HG02870 (cell line): ENCODE data around the gene MEDAG.

ENCODE experiments used
- ATAC-seq: cut with Tn5 transposase; IDR thresholded peaks from one replicate; pipeline ENCODE4 v1.9.1; 2021; ENCODE audit warnings: mild to moderate bottlenecking, moderate library complexity; ENCODE audit not compliant: unreplicated experiment

MEDAG gene

DNA sequence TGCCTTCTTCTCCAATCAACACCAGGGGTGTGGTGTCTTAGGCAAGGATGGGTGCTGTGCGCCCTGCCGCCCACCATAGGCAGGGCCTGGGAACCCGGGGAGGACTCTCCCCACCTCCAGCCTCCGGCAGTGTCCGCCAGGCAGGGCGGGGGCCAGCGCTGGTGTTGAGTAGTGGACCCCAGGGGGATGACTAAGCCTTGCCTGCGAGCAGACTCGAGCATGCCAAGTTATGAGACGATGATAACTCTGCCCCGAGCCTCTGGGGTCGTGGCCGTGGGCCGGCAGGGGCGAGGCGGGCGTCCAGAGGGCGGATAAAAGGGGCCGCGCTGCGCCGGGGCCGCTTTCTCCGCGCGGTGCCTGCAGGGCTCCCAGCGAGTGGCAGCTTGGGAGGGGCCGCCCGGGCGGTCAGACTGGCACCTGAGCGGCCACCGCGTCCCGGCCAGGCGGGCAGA is at the start of gene MEDAG:
MEDAG (plus strand) TSS at position 340 of the 452 bp plus-strand sequence. CDS start 245 bp downstream, outside the sequence.
- ATAC-seq = no peak

DNA sequence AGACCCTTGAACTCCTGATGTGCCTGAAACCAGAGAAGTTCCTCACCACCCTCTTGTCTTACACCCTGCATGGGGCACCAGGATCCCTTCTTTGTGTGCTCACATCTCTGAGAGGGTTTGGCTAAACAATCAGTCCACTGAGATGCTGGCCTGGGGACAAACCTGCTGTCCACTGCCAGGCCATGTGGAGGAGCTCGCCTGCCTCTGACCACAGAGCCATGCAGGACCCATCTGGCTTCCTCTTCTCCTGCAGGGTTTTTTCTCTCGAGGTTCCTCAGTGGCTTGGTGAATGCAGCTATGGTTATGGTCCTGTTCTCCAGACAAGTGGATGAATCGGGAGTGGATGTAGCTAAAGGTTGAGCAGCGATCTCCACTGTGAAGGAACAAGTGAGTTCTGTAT is 49.1 kb upstream of the MEDAG start:
- no peak for ATAC-seq

DNA sequence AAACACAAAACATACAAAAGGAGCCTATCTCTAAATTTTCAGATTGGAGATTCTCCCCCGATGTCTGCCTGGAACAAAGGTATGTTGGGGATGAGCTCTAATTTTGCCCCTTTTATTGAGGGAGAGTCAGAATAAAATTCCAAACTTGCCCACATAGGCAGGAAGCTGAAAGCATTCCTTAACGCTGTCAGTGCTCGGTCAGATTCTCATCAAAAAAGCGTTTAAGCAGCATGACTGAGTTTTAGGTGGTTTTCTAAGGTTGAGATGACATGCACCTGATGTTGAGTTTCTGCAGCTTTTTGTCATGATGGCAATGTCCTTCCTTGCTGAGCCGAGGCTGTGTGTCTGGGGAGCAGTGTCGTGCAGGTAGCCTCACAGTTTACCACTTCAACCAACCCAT is 48.4 kb upstream of the MEDAG start:
- ATAC-seq = no peak

DNA sequence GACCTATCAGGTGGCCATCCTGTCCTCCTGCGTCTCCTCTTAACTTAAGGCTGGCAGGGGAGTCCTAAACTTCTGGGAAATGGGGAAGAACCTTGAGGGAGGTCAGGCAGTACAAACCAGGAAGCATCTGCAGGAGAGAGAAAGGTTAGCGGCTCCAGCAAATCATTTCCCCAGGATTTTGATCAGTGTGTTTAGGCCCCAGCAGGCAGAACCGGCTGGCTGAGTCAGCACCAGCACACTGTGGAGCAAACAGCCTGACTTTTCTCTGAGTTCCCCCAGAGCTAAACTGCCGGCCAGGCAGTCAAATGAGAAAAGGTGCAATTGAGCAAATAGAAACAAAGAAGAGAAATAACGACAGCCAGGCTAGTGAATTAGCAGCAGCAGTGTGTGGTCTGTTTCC is 46.7 kb upstream of the MEDAG start:
- ATAC-seq = no peak

DNA sequence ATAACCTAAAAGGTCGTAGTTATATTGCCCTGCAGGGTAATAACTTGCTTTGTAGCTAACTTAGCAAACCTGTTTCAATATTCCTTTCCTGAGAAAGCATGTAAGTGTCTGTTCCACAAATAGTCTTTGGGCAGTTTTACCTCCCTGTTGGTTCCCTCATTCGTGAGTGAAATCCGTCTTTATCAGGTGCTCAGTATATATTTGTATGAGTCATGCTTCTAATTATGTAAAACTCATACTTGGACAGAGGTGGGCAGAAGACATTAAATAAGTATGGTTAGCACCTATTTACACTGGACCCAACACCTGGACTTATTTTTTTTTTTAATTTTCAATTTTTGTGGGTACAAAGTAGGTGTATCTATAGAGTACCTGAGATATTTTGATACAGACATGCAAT is 44.9 kb upstream of the MEDAG start:
- no peak for ATAC-seq

DNA sequence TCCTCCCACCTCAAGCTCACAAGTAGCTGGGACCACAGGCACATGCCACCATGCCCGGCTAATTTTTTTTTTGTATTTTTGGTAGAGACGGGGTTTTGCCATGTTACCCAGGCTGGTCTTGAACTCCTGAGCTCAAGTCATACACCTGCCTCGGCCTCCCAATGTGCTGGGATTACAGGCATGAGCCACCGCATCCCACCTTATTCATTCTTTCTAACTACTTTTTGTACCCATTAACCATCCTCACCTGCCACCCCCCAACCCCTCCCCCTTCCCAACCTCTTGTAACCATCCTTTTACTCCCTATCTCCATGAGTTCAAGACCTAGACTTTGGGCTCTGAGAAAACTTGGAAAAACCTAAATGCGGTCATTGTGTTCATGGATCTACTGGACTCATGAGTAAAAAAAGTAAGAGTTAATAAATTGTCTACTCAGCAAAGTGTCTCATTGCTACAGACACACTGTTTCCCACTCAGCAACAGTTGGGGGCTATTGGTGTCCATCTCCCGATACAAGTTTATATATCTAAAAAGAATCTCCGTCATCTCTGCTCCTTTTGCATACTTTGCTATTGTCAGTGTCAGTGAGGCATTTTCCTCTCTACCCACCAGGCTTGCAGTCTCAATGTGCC is 44.1 kb upstream of the MEDAG start:
- no peak for ATAC-seq

DNA sequence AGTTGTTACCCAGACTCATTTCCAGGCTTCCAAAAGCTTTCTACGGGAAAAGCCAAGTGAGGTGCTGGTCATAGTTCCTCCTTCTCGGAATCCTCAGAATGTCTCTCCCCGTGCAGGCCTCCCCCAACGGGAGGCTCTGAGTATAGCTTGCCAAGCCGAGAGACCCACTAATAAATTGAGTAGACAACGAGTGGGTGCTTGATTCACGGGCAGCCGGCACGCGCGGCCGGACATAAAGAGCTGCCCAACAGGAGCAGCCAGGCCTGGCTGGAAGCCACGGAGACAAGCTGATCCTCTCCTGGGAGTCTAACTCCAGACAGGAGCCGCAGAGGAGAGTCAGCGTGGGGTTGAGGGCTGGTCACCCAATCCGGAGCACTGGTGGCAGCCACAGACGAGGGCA is 43.4 kb upstream of the MEDAG start:
- no peak for ATAC-seq

DNA sequence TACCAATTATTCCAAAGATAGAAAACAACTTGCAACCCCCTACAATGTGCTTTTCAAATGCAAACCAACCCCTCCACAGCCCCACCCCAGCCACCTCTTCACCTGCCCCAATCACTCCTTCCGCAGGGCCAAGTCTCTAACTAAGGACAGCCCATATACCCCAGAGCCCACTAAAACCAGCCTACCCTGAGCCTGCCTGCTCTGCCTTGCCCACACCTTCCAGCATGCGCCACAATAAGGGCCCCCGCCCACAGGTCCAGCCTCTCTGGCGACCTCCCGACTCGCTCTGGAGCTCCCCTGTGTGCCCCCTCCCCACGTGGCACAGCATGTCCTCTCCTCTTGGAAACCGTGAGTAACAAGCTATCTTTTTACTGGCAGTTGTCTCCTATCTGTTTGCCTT is 42.8 kb upstream of the MEDAG start:
- no peak for ATAC-seq

DNA sequence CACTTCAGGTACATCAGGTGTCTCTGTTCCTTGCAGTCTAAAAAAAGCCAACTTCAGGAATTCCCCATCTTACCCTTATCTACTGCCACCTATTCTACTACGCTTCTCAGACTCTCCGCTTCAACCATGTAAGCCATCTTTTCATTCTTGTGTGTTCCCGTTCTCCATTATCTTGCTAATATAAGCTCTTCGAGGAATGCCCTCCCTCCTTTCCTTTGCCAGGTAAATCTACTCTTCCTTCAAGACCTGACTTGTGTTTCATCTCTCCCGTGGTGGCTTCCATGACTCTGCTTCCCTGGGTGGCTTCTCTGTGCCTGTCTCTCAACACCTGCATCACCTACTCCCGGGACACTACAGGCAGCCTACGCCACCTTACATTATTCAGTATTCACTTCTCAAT is 42.3 kb upstream of the MEDAG start:
- ATAC-seq = no peak

DNA sequence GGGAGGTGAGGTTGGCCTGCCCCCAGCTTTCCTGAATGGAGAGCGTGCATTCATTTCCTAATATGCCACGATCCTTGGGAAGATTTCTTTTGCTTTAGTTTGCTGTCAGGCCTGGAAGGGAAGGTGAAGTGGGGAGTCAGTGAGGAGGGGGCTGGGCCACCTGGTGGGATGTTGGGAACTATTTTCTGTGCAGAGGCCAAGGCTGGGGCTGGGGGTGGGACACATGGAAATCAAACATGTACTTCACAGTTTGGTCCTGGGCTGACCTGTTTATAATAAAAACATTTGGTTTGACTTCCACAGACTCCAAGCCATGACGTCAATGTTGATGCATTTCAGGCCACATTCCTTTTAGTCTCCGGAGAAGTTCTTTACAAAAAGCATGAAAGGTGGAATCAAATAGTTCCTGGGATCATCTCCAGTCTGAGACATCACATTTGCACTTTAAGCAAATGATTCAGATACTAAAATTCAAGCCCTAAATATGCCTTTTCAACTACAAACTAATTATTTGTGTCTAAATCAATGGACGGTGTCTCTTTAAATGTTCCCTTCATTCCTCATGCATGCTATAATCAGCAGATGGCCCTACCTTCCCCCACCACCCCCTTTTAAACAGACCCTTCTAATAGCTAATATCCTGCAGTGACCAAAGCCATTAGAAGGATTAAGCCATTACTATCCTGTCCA is 41.5 kb upstream of the MEDAG start:
- no peak for ATAC-seq

DNA sequence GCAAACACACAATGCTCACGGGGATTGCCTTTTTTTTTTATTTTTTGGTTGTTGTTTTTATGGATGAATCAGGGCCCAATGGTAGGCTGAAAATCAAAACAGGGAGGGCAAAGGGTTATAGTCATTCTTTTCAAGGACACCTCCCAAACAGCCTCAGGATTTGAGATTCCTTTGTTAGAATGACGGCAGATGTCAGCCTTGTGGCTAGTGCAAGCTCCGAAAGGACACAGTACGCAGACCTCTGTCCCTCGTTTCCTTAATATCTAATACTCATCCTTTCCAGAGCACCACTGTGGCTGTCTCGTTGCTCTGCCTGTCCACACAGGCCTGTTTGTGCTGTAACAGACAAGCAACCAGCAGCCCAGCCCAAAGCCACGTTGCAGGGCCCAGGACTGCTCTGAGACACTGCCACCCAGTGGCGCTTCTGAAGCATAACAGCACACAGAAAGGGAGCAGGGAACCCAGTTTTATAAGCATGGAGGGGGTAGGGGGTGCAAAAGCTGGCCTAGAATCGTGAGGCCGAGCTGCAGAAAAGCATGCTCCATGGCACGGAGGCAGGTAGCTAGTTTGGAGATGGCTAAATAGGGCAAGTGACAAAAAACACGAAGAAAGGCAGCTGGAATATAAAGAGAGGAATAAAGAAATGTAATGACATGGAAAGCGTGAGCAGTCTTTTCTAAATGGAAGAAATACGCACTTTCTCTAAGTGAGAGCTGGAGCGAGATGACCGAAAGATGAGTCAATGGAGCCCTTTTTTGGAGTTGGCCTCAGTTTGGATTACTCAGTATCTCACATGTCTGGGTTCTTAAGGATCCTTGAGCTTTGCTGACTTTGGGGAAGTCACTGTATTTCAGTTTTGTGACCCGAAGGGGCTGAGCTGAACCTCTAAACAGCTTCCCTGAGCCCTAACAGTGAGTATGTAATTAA is 40.7 kb upstream of the MEDAG start:
- ATAC-seq = peak; percentile 85

DNA sequence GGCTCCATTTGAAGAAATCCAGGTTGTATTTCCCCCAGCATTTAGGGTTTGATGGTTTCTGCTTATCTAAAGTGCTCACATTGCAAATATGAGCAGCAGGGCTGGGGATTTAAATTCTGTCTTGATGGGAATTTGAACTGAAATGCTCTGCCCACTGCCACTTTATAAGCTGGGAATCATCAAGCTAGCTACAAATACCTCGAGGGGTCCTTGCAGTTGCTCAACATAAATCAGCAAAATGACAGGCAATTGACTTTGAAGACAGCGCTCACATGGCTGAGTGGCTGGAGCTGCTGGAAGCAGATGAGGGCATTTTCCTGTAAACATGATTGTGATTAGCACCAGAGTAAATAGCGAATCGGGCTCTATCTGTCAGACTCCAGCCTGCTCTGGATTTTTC is 39.4 kb upstream of the MEDAG start:
- ATAC-seq = no peak

DNA sequence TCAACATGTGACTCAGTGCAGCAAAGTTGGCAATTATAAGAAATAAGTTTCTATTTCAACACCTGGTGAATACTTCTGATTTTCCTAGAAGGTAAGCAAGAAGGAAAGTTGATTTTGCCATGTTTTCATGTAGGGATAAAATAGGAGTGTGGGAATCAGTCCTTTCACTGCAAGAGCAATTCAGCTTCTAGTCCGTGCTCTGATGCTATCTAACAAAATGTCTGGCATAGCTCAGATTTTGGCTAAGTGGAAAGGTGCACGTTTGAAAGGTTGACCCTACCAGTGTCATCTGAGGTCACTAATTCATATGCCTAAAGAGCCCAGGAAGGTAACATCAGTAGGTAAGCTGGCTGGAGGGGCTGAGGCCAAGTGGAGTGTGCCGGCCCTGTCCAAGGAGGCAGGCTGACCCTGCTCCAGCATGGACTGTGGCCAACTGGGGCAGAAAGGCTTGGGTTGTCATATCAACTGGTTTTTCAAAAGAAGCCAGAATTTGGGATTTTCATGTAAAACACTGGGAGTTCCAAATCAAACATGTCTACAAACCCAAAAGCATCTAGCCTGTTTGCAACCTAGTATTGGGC is 38.9 kb upstream of the MEDAG start:
- no peak for ATAC-seq

DNA sequence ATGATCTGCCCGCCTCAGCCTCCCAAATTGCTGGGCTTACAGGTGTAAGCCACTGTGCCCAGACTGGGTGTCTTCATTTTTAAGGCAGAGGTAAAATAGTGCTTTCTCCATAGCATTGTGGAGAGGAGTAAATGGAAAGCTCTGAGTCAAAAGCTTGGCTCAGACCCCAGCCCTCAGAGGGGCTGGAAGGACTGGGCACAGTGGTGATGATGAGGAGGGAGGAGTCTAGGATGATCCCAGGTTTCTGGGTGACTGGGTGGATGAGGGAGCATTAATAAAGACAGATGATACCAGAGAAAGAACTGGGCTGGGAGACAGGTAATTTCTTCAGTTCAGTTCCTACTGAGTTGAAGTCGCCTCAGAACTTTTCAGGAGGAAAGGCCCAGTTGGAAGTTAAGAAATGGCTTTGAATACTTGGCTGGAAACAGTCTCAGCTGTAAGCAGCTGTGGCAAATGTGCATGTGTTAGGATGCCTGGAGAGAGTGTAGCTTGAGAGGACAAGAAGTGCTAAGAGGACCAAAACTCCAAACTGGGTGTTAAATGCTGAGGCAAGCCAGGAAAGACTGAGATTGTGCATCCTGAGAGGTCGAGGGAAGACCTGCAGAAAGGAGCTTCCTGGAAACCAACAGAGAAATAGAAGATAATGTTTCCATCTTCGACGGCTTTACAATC is 37.1 kb upstream of the MEDAG start:
- no peak for ATAC-seq

DNA sequence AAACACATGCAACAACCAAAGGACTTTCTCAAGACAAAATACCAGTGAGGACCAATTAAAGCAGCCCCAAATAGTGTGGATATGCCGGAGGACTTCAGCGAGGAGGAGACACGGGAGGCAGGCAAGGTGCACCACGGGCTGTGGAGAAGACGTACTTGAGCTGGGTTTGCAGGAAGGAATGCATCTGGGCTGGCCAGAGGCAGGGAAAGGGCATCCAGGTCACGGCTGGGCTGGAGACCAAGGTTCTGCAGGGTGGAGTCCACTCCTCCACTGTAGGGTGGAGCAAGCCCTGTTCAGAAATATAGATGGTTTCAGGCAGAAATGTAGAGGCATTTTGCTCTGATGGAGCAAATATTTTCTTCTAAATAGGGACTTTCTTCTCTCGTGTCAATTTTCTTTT is 36.6 kb upstream of the MEDAG start:
- no peak for ATAC-seq

DNA sequence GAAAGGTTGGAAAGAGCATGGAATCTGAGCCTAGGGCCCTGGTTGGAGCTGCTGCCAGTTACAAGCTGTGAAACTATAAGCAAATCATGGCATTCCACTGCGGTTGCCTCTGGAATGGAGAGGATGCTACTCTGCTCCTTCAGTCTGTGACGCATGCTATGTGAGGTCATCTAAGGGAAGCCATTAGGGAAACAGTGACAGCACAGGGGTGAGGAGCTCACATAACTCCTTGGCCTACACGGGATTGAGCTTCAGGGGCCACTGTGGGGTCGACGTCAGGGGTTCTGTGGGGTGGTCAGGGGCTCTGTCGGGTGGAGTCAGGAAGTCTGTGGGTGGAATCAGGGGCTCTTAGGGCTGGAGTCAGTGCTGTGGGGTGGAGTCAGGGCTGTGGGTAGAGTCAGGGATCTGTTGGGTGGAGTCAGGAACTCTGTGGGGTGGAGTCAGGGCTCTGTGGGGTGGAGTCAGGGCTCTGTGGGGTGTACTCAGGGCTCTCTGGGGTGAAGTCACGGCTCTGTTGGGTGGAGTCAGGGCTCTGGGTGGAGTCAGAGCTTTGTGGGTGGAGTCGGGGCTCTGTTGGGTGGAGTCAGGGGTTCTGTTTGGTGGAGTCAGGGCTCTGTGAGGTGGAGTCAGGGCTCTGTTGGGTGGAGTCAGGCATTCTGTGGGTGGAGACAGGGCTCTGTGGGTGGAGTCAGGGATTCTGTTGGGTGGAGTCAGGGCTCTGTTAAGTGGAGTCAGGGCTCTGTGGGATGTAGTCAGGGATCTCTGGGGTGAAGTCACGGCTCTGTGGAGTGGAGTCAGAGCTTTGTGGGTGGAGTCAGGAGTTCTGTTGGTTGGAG is 35.8 kb upstream of the MEDAG start:
- ATAC-seq = no peak

DNA sequence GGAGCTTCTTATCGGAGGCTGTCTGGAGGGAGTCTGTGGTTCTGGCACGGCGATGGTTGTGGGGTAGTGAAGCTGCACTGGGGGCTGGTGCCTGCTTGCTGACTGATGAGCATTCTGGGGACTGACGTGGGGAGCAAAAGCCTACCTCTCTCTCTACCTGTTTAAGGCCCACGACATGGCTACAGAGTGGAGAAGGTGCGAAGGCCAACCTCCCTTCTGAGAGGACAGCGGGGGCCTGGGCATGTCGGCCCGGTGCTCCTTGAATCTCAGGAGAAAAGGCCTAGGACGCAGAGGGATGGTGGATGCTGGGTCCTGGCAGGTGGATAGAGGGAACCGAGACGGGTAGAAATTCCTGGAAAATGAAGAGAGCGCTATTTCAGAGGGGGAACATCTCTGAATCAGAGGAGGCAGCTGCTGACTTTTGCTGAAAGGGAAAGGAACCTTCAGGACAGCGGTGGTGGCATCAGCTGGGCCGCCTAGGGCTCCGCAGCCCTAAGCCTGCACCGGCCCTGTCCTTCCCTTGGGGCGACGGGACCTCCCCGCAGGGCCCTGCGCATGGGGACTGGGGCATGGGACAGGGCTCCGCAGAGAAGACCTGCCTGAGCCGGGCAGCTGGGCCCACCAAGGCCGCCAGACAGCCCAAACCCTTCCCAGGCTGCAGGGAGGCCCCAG is 35.0 kb upstream of the MEDAG start:
- no peak for ATAC-seq

DNA sequence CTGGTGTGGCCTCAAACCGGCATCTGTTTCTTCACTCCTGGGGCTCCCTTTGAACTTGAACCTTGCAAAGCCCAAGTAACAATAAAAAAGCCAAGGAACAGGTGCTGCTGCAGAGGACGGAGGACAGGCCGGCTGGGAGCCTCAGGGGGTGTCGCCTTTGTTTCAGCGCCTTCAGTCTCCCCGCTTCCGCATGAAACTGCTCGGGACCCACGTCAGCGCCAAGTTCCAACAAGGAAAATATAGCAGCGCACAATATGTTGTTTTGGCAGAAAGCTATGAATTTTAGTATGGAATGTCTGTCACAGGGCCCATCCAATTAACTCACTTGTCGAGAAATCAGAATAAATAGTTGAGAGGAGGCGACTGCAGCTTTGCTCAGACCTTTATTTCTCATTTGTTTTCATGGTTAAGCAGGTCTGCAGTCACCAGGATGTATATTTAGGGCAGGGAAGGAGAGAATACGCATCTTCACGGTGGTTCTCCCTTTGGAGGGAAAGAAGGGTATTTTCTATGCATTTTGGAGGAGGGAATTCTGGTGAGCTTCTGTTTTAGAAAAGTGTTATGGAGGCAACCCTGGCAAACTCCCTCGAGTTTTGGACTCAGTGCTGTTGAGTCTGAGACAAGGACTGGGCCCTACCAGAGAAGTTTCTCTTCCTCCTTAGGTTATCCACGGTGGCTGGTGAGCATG is 34.3 kb upstream of the MEDAG start:
- ATAC-seq = no peak

DNA sequence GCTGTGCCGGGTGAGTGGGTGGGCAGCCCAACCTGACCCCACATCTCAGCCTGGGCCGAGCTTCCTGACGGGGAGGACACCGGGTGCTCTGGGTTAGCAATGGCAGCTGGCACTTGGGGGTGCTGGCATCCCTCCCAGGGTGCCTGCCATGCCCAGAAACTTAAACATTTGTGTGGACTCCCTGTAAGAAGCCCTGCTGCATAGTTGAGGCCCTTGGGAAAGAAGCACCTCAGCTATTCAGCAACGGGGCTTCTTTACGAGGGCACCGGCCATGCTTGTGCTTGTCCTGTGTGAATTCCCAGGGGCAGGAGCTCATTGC is 33.8 kb upstream of the MEDAG start:
- ATAC-seq = no peak
